HCT116 (cell line): ENCODE measurements around the gene ASCL3. TPM values are rescaled to one million over a fixed set of nuclear protein-coding genes. Genes with fewer than 3 reads are reported as not detected.

Source experiments
- ATAC-seq: fragments of 200-7000 bp; cut with Tn5 transposase; 2 replicates; pipeline ENCODE4 v1.9.1; 2020; ENCODE audit warnings: mild to moderate bottlenecking, moderate library complexity
- BruUV-seq: library from RNA; stranded (reverse); fragments of 400-500 nt; replicated peaks from 2 replicates; lab custom pipeline; 2021; lab: Mats Ljungman, UMichigan
- CTCF ChIA-PET: fragments of 300-600 bp; sonication (Branson Sonifier 250); formaldehyde crosslinking; loops from one replicate; lab custom pipeline; 2021; ENCODE audit warnings: antibody characterized with exemption; lab: Charles Lee
- POLR2A ChIA-PET: fragments of 300-600, 350-600 bp; sonication (Branson Sonifier 250); formaldehyde crosslinking; loops from one replicate; lab custom pipeline; 2021; ENCODE audit warnings: antibody characterized with exemption; lab: Charles Lee
- RAD21 ChIA-PET, 2 experiments: fragments of 300-600 bp; sonication (Branson Sonifier 250); formaldehyde crosslinking; loops; one replicate each; lab custom pipeline; 2023; ENCODE audit warnings: low total read pairs in 2 of 2; ENCODE audit not compliant: uncharacterized antibody in 2 of 2, unreplicated experiment in 2 of 2, low non-redundant PET in 1 of 2; lab: Charles Lee
- DNase-seq: peaks from one replicate; pipeline ENCODE4 v3.0.0-alpha.2; 2010; ENCODE audit warnings: low read depth, low spot score
- H2AFZ ChIP-seq: fragments of 200-600 bp; shearing (Covaris generic), sonication (generic); 2 replicates; pipeline ENCODE4 v1.6.1; 2017; ENCODE audit warnings: low read depth, mixed run types, mixed read lengths, antibody characterized with exemption, low read length; ENCODE audit not compliant: poor library complexity, severe bottlenecking
- H3K27ac ChIP-seq: 2 replicates; pipeline ENCODE4 v1.5.1; 2012; ENCODE audit warnings: low read depth, low read length
- H3K27me3 ChIP-seq: fragments of 200-600 bp; sonication (generic); 2 replicates; pipeline ENCODE4 v1.6.1; 2016; ENCODE audit warnings: mixed run types, low read length, mixed read lengths; ENCODE audit not compliant: insufficient read depth
- H3K36me3 ChIP-seq, 2 experiments: fragments of 200-500 bp in 1 of 2; fragments of 200-600 bp in 1 of 2; sonication (Bioruptor generic) in 1 of 2; sonication (generic) in 1 of 2; 2 replicates each; pipeline versions ENCODE4 v1.5.1 to v1.6.1; 2014 to 2016; ENCODE audit warnings: low read length in 2 of 2, inconsistent platforms in 1 of 2, mixed read lengths in 1 of 2, mixed run types in 1 of 2; ENCODE audit not compliant: insufficient read depth in 2 of 2, control insufficient read depth in 1 of 2
- H3K4me1 ChIP-seq, 2 experiments: fragments of 200-600 bp in 1 of 2; sonication (generic) in 1 of 2; 2 replicates each; pipeline versions ENCODE4 v1.5.1 to v1.6.1; 2012 to 2017; ENCODE audit warnings: low read length in 2 of 2, inconsistent platforms in 1 of 2, mild to moderate bottlenecking in 1 of 2, mixed read lengths in 1 of 2, mixed run types in 1 of 2, moderate library complexity in 1 of 2; ENCODE audit not compliant: insufficient read depth in 2 of 2, control insufficient read depth in 1 of 2
- H3K4me2 ChIP-seq: fragments of 200-600 bp; sonication (generic); 2 replicates; pipeline ENCODE4 v1.6.1; 2017; ENCODE audit warnings: mixed run types, low read length, mixed read lengths
- H3K4me3 ChIP-seq, 2 experiments: fragments of 200-600 bp in 1 of 2; sonication (generic) in 1 of 2; replicated peaks in 1 of 2; 2 replicates each; pipeline ENCODE4 v1.5.1; 2011 to 2016; ENCODE audit warnings: low read length in 2 of 2, control low read depth in 1 of 2, low read depth in 1 of 2, mild to moderate bottlenecking in 1 of 2, mixed read lengths in 1 of 2, mixed run types in 1 of 2
- H3K79me2 ChIP-seq: fragments of 200-600 bp; sonication (generic); 2 replicates; pipeline ENCODE4 v1.6.1; 2017; ENCODE audit warnings: mild to moderate bottlenecking, mixed run types, low read length, moderate library complexity, mixed read lengths; ENCODE audit not compliant: insufficient read depth
- H3K9ac ChIP-seq: fragments of 200-600 bp; sonication (generic); 2 replicates; pipeline ENCODE4 v1.6.1; 2016; ENCODE audit warnings: low read length, mixed read lengths
- H3K9me2 ChIP-seq: fragments of 200-600 bp; sonication (generic), shearing (Covaris generic); 2 replicates; pipeline ENCODE4 v1.6.1; 2017; ENCODE audit warnings: mixed run types, mild to moderate bottlenecking, moderate library complexity; ENCODE audit not compliant: insufficient read depth
- H3K9me3 ChIP-seq, 2 experiments: fragments of 200-500 bp in 1 of 2; fragments of 200-600 bp in 1 of 2; sonication (Bioruptor generic) in 1 of 2; sonication (generic) in 1 of 2; 2 replicates each; pipeline ENCODE4 v1.6.1; 2014 to 2017; ENCODE audit warnings: low read length in 2 of 2, mixed read lengths in 2 of 2, inconsistent platforms in 1 of 2, low read depth in 1 of 2, mild to moderate bottlenecking in 1 of 2, mixed run types in 1 of 2, moderate library complexity in 1 of 2; ENCODE audit not compliant: control insufficient read depth in 1 of 2, insufficient read depth in 1 of 2
- H4K20me1 ChIP-seq: fragments of 200-600 bp; sonication (generic), shearing (Covaris generic); 2 replicates; pipeline ENCODE4 v1.6.1; 2017; ENCODE audit warnings: mixed run types, mild to moderate bottlenecking, moderate library complexity; ENCODE audit not compliant: insufficient read depth
- ATF3 ChIP-seq: IDR thresholded peaks from 2 replicates; pipeline ENCODE4 v1.6.1; 2012
- CBX3 ChIP-seq: IDR thresholded peaks from 2 replicates; pipeline ENCODE4 v1.6.1; 2012; ENCODE audit warnings: low read depth
- CTCF ChIP-seq, 3 experiments: fragments of 200-600 bp in 1 of 3; sonication (generic) in 1 of 3; IDR thresholded peaks in 2 of 3; conservative IDR thresholded peaks in 1 of 3; 2 replicates each; pipeline ENCODE4 v1.5.1; 2012 to 2017; ENCODE audit warnings: low read depth in 2 of 3, low read length in 2 of 3, antibody characterized with exemption in 1 of 3, borderline replicate concordance in 1 of 3, control low read depth in 1 of 3, mild to moderate bottlenecking in 1 of 3, mixed read lengths in 1 of 3, mixed run types in 1 of 3, moderate library complexity in 1 of 3; ENCODE audit not compliant: insufficient read depth in 1 of 3
- EZH2 ChIP-seq: fragments of 200-600 bp; sonication (generic); IDR thresholded peaks from 2 replicates; pipeline ENCODE4 v1.6.1; 2017; ENCODE audit warnings: antibody characterized with exemption, mixed run types
- POLR2AphosphoS5 ChIP-seq: IDR thresholded peaks from 2 replicates; pipeline ENCODE4 v1.6.1; 2011; ENCODE audit warnings: mild to moderate bottlenecking, low read depth, low read length, moderate library complexity
- SP1 ChIP-seq: IDR thresholded peaks from 2 replicates; pipeline ENCODE4 v1.6.1; 2012; ENCODE audit warnings: low read depth
- SRF ChIP-seq: IDR thresholded peaks from 2 replicates; pipeline ENCODE4 v1.6.1; 2012; ENCODE audit warnings: low read depth
- ZBTB33 ChIP-seq: IDR thresholded peaks from 2 replicates; pipeline ENCODE4 v1.6.1; 2011; ENCODE audit warnings: mild to moderate bottlenecking, low read length, moderate library complexity; ENCODE audit not compliant: insufficient replicate concordance; ENCODE audit errors: extremely low read depth
- intact Hi-C: fragments of 100-400 bp; cut with micrococcal nuclease; formaldehyde crosslinking; loops from 2 replicates; pipeline ENCODE4 v1.10.0; 2022
- total RNA-seq: library from RNA; stranded (reverse); gene quantifications from one replicate; pipeline ENCODE4 v1.2.1, GENCODE V29; 2021; ENCODE audit not compliant: unreplicated experiment

ASCL3 gene
- total RNA-seq, 1 experiment from 2014 or later = not detected

GRCh38 chr11:8910649-8911026 is 32.2 kb downstream of the ASCL3 start:
- TF ChIP-seq CBX3 = no peak
- no peak for TF ChIP-seq POLR2AphosphoS5
- TF ChIP-seq SRF = no peak
- no peak for TF ChIP-seq EZH2
- TF ChIP-seq ATF3 = no peak
- TF ChIP-seq ZBTB33 = no peak
- RAD21 ChIA-PET = no interaction called here
- H2AFZ ChIP-seq = no peak overlapping the region
- H3K4me2 ChIP-seq = peak overlapping the region; percentile 60
- no peaks in the 10 kb centered on the region for H3K79me2 ChIP-seq
- POLR2A ChIA-PET = interaction anchor here (0.6 to 1.4 kb wide), 3 partner anchors 109 to 1456 kb away, joined by 3 to 6 read pairs (median 3); partner anchors contain the start of gene TRIM66
- BruUV-seq = no TSS peak
- no peak overlapping the region for H3K27ac ChIP-seq
- no peaks in the 10 kb centered on the region for H3K27me3 ChIP-seq
- H3K4me1 ChIP-seq = peaks cover 3 to 14% of the 10 kb centered on the region in 2 experiments
- H3K9me3 ChIP-seq = no peaks in the 10 kb centered on the region
- H4K20me1 ChIP-seq = no peaks in the 10 kb centered on the region
- ATAC-seq (peak; percentile 33), DNase-seq (no peak)
- no peaks in the 10 kb centered on the region for H3K36me3 ChIP-seq
- no peak overlapping the region for H3K9ac ChIP-seq
- intact Hi-C loops = loop anchor here (5.0 kb wide), 1 partner anchor 597 kb away; no protein-coding TSS in a partner anchor
- CTCF ChIA-PET = interaction anchor here (2.2 to 2.5 kb wide), 2 partner anchors 49 to 227 kb away, joined by 5 to 15 read pairs; no protein-coding TSS in a partner anchor
- H3K4me3 ChIP-seq = peak overlapping the region; percentile 86 to 91
- H3K9me2 ChIP-seq = no peaks in the 10 kb centered on the region

GRCh38 chr11:8908099-8908498 is 34.7 kb downstream of the ASCL3 start:
- DNase-seq (no peak), ATAC-seq (no peak)
- Histone ChIP-seq H3K4me2 (no peak overlapping the region), H4K20me1 (no peaks in the 10 kb centered on the region), H3K9me2 (no peaks in the 10 kb centered on the region), H3K9me3 (no peaks in the 10 kb centered on the region), H2AFZ (no peak overlapping the region), H3K4me3 (no peak overlapping the region), H3K79me2 (no peaks in the 10 kb centered on the region), H3K27me3 (no peaks in the 10 kb centered on the region), H3K9ac (no peak overlapping the region), H3K27ac (no peak overlapping the region), H3K36me3 (no peaks in the 10 kb centered on the region), H3K4me1 (peaks cover 3 to 14% of the 10 kb centered on the region in 2 experiments)
- intact Hi-C loops = no loop called here
- RAD21 ChIA-PET = no interaction called here
- TF ChIP-seq SP1 (no peak), CTCF (IDR thresholded peaks at IDR 0.05 in 2 of 3, conservative IDR thresholded peaks at IDR 0.05 in 1 of 3; ENCODE audit: borderline replicate concordance in 1 of 3, insufficient read depth in 1 of 3, low read depth in 2 of 3, low read length in 2 of 3) (no peak)
- no TSS peak for BruUV-seq
- POLR2A ChIA-PET = interaction anchor here (1.0 kb wide), 1 partner anchor 29 kb away, joined by 3 read pairs; no protein-coding TSS in a partner anchor
- CTCF ChIA-PET = no interaction called here
